Pancreas (tissue), 10 donors: ENCODE data around the gene C14orf119. TPM values are rescaled to one million over a fixed set of nuclear protein-coding genes. Genes with fewer than 3 reads are reported as not detected.

Source experiments
- ATAC-seq, 4 donors: fragments of 200-7000 bp; cut with Tn5 transposase; one replicate each; pipeline versions ENCODE4 v1.8.0 to v1.9.1; 2020; ENCODE audit warnings: mild to moderate bottlenecking in 4 of 4, moderate library complexity in 4 of 4
- DNase-seq, 6 donors: peaks; one replicate each; pipeline ENCODE4 v3.0.0-alpha.2; 2020
- FAIRE-seq: peaks from 2 replicates; lab custom pipeline; 2012; peaks lifted over from hg19 to GRCh38; lab: Jason Lieb, UNC
- H3K27ac ChIP-seq, 4 donors: fragments of 200-600 bp; sonication (generic); 1 replicate in 3 of 4; 2 replicates in 1 of 4; pipeline versions ENCODE4 v1.5.0 to v1.8.0; 2020
- H3K27me3 ChIP-seq, 4 donors: fragments of 200-600 bp; one replicate each; pipeline ENCODE4 v1.8.0; 2021
- H3K36me3 ChIP-seq, 3 donors: fragments of 200-600 bp; sonication (generic) in 1 of 3; one replicate each; pipeline versions ENCODE4 v1.5.0 to v1.8.0; 2020 to 2021
- H3K4me1 ChIP-seq, 3 donors: fragments of 200-600 bp; one replicate each; pipeline ENCODE4 v1.8.0; 2021
- H3K4me3 ChIP-seq, 4 donors: fragments of 200-600 bp; sonication (generic) in 2 of 4; one replicate each; pipeline versions ENCODE4 v1.5.0 to v1.8.0; 2020 to 2021
- H3K9me3 ChIP-seq, 4 donors: fragments of 200-600 bp; one replicate each; pipeline ENCODE4 v1.8.0; 2021
- WGBS, 2 donors: extraction: QIAGEN DNeasy Blood & Tissue Kit; methylation state at CpG; one replicate each; pipeline ENCODE4 v1.1.7; 2013; 5-methylcytosine and 5-hydroxymethylcytosine counted together
- intact Hi-C, 3 donors: fragments of 100-400 bp; cut with DNase I; formaldehyde crosslinking; loops; one replicate each; pipeline versions ENCODE4 v1.11.1 to v1.14.2; 2022
- polyA plus RNA-seq, 2 donors: library from polyadenylated mRNA; stranded (reverse); fragments of 200-250 nt; gene quantifications; one replicate each; pipeline ENCODE4 v1.2.3, GENCODE V29; 2013
- total RNA-seq, 6 donors: library from RNA; stranded (reverse); fragmentation: NEBNext Ultra II Directional in 4 of 6; extraction: Animal tissue kit (Norgen Biotek cat#: 25700) in 4 of 6; gene quantifications; one replicate each; pipeline versions ENCODE4 v1.2.1 to v1.2.4, GENCODE V29; 2021 to 2023
- TF ChIP-seq, protein P1 (sequence below), 4 donors: fragments of 200-600 bp; sonication (generic) in 3 of 4; IDR thresholded peaks; one replicate each; pipeline versions ENCODE4 v1.5.0 to v1.8.0; 2021; ENCODE audit warnings: antibody characterized with exemption in 4 of 4
- donor health status: healthy with polysubstance abuse.
- donor health status: DM: no; HTN: no; CAD: no; lungs with moderate emphysema.
- donor health status: DM: no; HTN: no; CAD: no.
- donor health status: control.
- donor health status: control.
- donor health status: Bipolar disorder and iron deficiency.
- donor health status: DM: yes; HTN: yes; CAD: no.
- donor health status: DM: no; HTN: no; CAD: no.
- donor health status: DM: no; HTN: no; CAD: no.
- donor health status: DM: yes; HTN: yes; CAD: no.

Gene C14orf119
- total and polyA plus RNA-seq, 8 donors: 7.5 to 22.7 (median 13.6) TPM

DNA sequence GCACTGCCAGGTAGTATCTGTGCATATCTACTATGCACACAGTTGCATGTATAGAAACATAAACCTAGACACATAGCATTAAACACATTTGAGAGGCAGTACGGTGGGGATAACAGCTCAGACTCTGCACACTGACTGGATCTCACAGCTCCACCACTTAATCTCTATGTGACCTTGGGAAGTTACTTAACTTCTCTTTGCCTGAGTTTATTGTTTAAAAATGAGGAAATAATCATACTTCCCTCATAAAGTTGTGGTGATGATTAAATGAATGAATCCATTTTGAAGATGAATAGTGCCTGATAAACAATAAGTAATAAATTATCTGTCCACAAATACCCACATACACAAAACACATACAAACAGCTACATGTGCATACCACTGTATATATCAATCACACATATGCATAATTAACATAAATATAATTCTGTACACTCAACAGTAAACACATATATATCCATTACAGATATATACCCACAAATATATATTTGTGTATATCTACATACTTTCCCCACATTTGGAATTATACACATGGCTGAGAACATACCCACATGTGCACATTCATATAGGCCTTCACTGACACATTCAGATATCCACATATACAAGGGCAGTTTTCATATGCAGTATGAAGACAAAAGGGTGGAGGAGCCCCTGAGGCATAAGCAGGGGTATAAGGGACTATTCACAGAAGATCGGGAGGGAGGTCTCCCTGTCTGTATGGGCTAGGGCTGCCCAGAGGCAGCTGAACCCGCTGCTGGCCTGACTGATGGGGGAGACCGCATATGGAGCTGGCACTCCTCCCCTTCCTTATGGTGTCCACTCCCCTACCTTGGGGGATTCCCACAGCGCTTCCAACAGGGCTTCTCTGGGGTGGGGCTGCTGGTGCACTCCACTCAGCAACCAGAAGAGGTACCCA, 43.9 kb upstream of the C14orf119 start:
- Histone ChIP-seq H3K4me1 (peaks cover 0 to under 1% (median 0%) of the 10 kb centered on the region in 3 donors), H3K4me3 (no peak overlapping the region), H3K27me3 (no peaks in the 10 kb centered on the region), H3K27ac (no peak overlapping the region), H3K9me3 (no peaks in the 10 kb centered on the region), H3K36me3 (no peaks in the 10 kb centered on the region)
- TF ChIP-seq, protein P1, sequence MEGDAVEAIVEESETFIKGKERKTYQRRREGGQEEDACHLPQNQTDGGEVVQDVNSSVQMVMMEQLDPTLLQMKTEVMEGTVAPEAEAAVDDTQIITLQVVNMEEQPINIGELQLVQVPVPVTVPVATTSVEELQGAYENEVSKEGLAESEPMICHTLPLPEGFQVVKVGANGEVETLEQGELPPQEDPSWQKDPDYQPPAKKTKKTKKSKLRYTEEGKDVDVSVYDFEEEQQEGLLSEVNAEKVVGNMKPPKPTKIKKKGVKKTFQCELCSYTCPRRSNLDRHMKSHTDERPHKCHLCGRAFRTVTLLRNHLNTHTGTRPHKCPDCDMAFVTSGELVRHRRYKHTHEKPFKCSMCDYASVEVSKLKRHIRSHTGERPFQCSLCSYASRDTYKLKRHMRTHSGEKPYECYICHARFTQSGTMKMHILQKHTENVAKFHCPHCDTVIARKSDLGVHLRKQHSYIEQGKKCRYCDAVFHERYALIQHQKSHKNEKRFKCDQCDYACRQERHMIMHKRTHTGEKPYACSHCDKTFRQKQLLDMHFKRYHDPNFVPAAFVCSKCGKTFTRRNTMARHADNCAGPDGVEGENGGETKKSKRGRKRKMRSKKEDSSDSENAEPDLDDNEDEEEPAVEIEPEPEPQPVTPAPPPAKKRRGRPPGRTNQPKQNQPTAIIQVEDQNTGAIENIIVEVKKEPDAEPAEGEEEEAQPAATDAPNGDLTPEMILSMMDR (IDR thresholded peaks at IDR 0.05): no peak
- DNase-seq (no peak), ATAC-seq (no peak), FAIRE-seq (no peak)
- intact Hi-C loops: loop anchor here in 1 of 3 donors (10.0 kb wide), 1 partner anchor 57 kb away; no protein-coding TSS in a partner anchor
- 71 to 75% methylated on average over 4 to 5 of the region's 5 CpGs for WGBS, 2 donors

DNA sequence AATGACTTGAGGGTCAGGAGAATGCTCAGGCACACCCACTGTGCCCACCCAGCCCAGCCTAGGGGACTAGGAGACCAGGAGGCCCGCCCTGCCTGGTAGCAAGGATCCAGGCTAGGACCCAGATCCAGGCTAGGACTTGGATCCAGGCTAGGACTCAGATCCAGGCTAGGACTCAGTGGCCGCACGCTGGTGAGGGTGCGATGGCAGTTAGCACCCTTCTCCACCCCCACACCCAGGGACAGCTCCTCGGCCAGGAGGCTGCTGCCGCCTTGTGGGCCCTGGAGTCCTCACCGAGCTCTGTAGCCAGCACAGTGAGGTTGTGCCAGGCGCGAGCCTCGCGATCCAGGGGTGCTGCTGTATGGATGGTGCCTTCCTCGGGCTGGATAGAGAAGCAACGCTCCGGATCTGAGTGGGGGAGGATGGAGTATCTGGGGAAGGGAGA, 43.1 kb upstream of the C14orf119 start:
- H3K9me3 ChIP-seq: no peaks in the 10 kb centered on the region
- intact Hi-C loops: loop anchor here in 1 of 3 donors (10.0 kb wide), 1 partner anchor 57 kb away; no protein-coding TSS in a partner anchor
- peaks cover 0 to 9% (median 0%) of the 10 kb centered on the region in 3 donors for H3K4me1 ChIP-seq
- no peaks in the 10 kb centered on the region for H3K36me3 ChIP-seq
- ATAC-seq (no peak), DNase-seq (no peak), FAIRE-seq (no peak)
- 73 to 80% methylated on average over 14 of the region's 14 CpGs for WGBS, 2 donors
- H3K27me3 ChIP-seq: no peaks in the 10 kb centered on the region
- TF ChIP-seq, protein P1 (IDR thresholded peaks at IDR 0.05): no peak
- no peak overlapping the region for H3K27ac ChIP-seq
- no peak overlapping the region for H3K4me3 ChIP-seq

DNA sequence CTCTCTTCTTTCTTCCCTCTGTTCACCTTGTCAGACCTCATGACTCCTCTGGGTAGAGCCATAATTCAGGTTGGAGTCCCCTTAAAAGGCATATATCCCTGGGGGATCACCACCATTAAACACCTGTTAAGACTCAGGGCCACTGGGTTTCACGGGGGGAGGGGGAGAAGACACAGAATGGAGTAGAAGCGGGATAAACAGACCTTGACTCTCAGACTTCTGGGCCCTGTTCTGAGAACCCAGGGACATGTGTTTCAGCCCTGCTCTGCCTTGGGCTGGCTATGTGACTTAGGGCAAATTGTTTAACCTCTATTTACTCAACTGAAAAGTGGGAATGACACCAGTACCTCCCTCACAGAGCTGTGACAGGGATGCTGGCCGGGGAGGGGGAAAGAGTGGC, 42.6 kb upstream of the C14orf119 start:
- Histone ChIP-seq H3K9me3 (no peaks in the 10 kb centered on the region), H3K27ac (no peak overlapping the region), H3K4me1 (peaks cover 0 to 9% (median 0%) of the 10 kb centered on the region in 3 donors), H3K4me3 (no peak overlapping the region), H3K36me3 (no peaks in the 10 kb centered on the region), H3K27me3 (no peaks in the 10 kb centered on the region)
- intact Hi-C loops: loop anchor here in 1 of 3 donors (10.0 kb wide), 1 partner anchor 58 kb away; no protein-coding TSS in a partner anchor
- ATAC-seq: no peak
- 67 to 74% methylated on average over 3 of the region's 3 CpGs for WGBS, 2 donors
- no peak for FAIRE-seq
- DNase-seq: no peak
- TF ChIP-seq, protein P1 (IDR thresholded peaks at IDR 0.05): no peak

DNA sequence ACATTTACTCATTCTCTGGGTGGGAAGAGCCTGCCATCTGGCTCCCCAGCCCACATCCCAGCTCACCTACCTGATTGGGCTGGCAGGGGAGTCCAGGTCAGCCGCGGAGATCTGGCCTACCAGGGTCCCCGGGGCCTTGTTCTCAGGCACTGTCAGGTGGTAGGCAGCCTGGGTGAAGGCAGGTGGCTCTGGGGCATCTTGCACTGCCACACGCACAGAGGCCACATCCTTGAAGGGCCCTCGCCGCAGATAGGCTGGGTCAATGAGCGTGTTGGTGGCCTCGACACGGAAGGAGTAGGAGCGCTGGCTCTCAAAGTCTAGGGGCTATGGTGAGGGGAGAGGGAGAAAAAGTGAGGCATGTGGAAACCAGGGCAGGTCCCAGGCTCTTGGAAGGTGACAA, 41.9 kb upstream of the C14orf119 start:
- H3K36me3 ChIP-seq: no peaks in the 10 kb centered on the region
- no peaks in the 10 kb centered on the region for H3K27me3 ChIP-seq
- no peak overlapping the region for H3K4me3 ChIP-seq
- intact Hi-C loops: loop anchor here in 1 of 3 donors (10.0 kb wide), 1 partner anchor 59 kb away; no protein-coding TSS in a partner anchor
- DNase-seq (no peak), FAIRE-seq (no peak), ATAC-seq (no peak)
- H3K27ac ChIP-seq: no peak overlapping the region
- 92 to 94% methylated on average over 10 of the region's 10 CpGs for WGBS, 2 donors
- H3K4me1 ChIP-seq: peaks cover 0 to 9% (median 0%) of the 10 kb centered on the region in 3 donors
- no peaks in the 10 kb centered on the region for H3K9me3 ChIP-seq
- TF ChIP-seq, protein P1 (IDR thresholded peaks at IDR 0.05): no peak
